Endodermal cell (in vitro differentiated cells): ENCODE data around the gene ENPP6. TPM values are rescaled to one million over a fixed set of nuclear protein-coding genes. Genes with fewer than 3 reads are reported as not detected.

Experiments used
- DNase-seq: peaks from one replicate; pipeline ENCODE4 v3.0.0-alpha.2; 2017
- H3K27ac ChIP-seq: 2 replicates; pipeline ENCODE4 v1.5.1; 2013; ENCODE audit warnings: mild to moderate bottlenecking, low read depth, low read length, moderate library complexity
- H3K27me3 ChIP-seq: 2 replicates; pipeline ENCODE4 v1.6.1; 2013; ENCODE audit warnings: mild to moderate bottlenecking, low read length, moderate library complexity; ENCODE audit not compliant: insufficient read depth, control insufficient read depth, poor library complexity, severe bottlenecking
- H3K36me3 ChIP-seq: 2 replicates; pipeline ENCODE4 v1.7.0; 2013; ENCODE audit warnings: mild to moderate bottlenecking, low read length, moderate library complexity; ENCODE audit not compliant: control insufficient read depth, insufficient read depth
- H3K4me1 ChIP-seq: one replicate; pipeline ENCODE4 v1.7.0; 2013; ENCODE audit warnings: low read length; ENCODE audit not compliant: control insufficient read depth, insufficient read depth
- H3K4me3 ChIP-seq: 2 replicates; pipeline ENCODE4 v1.5.1; 2013; ENCODE audit warnings: mild to moderate bottlenecking, low read length, moderate library complexity
- H3K9ac ChIP-seq: 2 replicates; pipeline ENCODE4 v1.6.1; 2013; ENCODE audit warnings: mild to moderate bottlenecking, low read length, moderate library complexity; ENCODE audit not compliant: poor library complexity, severe bottlenecking; ENCODE audit errors: extremely low read depth
- H3K9me3 ChIP-seq: 2 replicates; pipeline ENCODE4 v1.6.1; 2013; ENCODE audit warnings: mild to moderate bottlenecking, low read length, moderate library complexity; ENCODE audit not compliant: control insufficient read depth
- H3K27ac Mint-ChIP-seq: 2 replicates; pipeline ENCODE4 v1.8.0; 2020; ENCODE audit warnings: mixed read lengths
- H3K27me3 Mint-ChIP-seq: 2 replicates; pipeline ENCODE4 v1.8.0; 2021; ENCODE audit warnings: mild to moderate bottlenecking, mixed read lengths; ENCODE audit not compliant: insufficient read depth
- H3K36me3 Mint-ChIP-seq: 2 replicates; pipeline ENCODE4 v1.8.0; 2020; ENCODE audit warnings: low read depth, mixed read lengths
- H3K4me1 Mint-ChIP-seq: 2 replicates; pipeline ENCODE4 v1.8.0; 2020; ENCODE audit warnings: mixed read lengths
- H3K4me3 Mint-ChIP-seq: 2 replicates; pipeline ENCODE4 v1.8.0; 2020; ENCODE audit warnings: mild to moderate bottlenecking, moderate library complexity, mixed read lengths
- H3K9me3 Mint-ChIP-seq: 2 replicates; pipeline ENCODE4 v1.8.0; 2020; ENCODE audit warnings: mild to moderate bottlenecking, mixed read lengths
- WGBS, 2 experiments: methylation state at CpG; one replicate each; pipeline versions ENCODE4 v1.1.5 to v1.1.7; 2013; ENCODE audit warnings: missing lambda C conversion rate in 2 of 2, mixed read lengths in 1 of 2; ENCODE audit not compliant: insufficient coverage in 1 of 2, insufficient read length in 1 of 2; 5-methylcytosine and 5-hydroxymethylcytosine counted together
- total RNA-seq, 2 donors: library from RNA; stranded (reverse); fragmentation: NEBNext Ultra II Directional in 1 of 2; extraction: Animal tissue kit (Norgen Biotek cat#: 25700) in 1 of 2; gene quantifications; 2 replicates in 1 of 2; 3 replicates in 1 of 2; pipeline ENCODE4 v1.2.1, GENCODE V29; 2021
- TF ChIP-seq, protein P1 (sequence below): fragments of 200-600 bp; sonication (generic); conservative IDR thresholded peaks from 2 replicates; pipeline ENCODE4 v1.5.0; 2021; ENCODE audit warnings: antibody characterized with exemption, mild to moderate bottlenecking

The ENPP6 gene
- total RNA-seq, 2 donors from 2014 or later: 0.07 TPM; not detected in 1

DNA sequence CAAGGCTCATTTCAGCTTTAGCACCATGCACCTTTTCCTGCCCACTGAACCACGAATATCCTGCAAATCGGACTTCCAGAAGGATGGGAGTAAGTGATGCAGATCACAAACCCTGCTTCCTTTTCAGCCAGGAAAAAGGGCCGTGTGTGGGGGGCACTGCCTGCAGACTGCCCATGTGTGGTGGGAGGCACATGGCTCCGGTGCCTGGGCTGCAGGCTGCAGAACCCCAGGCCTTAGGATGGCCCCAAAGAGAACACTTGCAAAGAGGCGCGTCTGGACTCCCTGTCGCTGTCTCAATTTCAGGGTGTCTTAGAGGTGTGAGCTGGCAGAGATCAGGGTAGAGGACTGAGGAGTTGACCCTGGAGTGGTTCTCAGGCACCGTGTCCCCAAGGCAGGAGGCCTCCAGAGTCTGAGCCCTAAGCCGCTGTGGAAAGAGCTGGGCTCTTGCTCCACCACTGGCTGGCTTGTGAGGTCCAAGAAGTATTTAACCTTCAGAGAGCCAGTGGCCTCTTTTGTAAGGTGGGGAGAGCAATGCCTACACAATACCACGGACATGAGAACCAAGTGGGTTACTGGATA is 97.0 kb downstream of the ENPP6 start:
- Histone ChIP-seq H3K4me3 (no peak overlapping the region), H3K27ac (no peak overlapping the region), H3K9ac (no peak overlapping the region), H3K27me3 (no peaks in the 10 kb centered on the region), H3K9me3 (no peaks in the 10 kb centered on the region), H3K4me1 (no peaks in the 10 kb centered on the region), H3K36me3 (no peaks in the 10 kb centered on the region)
- H3K27me3 Mint-ChIP-seq: peaks cover 5% of the 10 kb centered on the region
- 84 to 91% methylated on average over 4 to 10 of the region's 10 CpGs for WGBS, 2 experiments
- no peaks in the 10 kb centered on the region for H3K4me1 Mint-ChIP-seq
- H3K36me3 Mint-ChIP-seq: no peaks in the 10 kb centered on the region
- H3K4me3 Mint-ChIP-seq: no peak overlapping the region
- H3K9me3 Mint-ChIP-seq: peaks cover 4% of the 10 kb centered on the region
- TF ChIP-seq, protein P1, sequence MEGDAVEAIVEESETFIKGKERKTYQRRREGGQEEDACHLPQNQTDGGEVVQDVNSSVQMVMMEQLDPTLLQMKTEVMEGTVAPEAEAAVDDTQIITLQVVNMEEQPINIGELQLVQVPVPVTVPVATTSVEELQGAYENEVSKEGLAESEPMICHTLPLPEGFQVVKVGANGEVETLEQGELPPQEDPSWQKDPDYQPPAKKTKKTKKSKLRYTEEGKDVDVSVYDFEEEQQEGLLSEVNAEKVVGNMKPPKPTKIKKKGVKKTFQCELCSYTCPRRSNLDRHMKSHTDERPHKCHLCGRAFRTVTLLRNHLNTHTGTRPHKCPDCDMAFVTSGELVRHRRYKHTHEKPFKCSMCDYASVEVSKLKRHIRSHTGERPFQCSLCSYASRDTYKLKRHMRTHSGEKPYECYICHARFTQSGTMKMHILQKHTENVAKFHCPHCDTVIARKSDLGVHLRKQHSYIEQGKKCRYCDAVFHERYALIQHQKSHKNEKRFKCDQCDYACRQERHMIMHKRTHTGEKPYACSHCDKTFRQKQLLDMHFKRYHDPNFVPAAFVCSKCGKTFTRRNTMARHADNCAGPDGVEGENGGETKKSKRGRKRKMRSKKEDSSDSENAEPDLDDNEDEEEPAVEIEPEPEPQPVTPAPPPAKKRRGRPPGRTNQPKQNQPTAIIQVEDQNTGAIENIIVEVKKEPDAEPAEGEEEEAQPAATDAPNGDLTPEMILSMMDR: no peak
- DNase-seq: no peak
- H3K27ac Mint-ChIP-seq: no peak overlapping the region

DNA sequence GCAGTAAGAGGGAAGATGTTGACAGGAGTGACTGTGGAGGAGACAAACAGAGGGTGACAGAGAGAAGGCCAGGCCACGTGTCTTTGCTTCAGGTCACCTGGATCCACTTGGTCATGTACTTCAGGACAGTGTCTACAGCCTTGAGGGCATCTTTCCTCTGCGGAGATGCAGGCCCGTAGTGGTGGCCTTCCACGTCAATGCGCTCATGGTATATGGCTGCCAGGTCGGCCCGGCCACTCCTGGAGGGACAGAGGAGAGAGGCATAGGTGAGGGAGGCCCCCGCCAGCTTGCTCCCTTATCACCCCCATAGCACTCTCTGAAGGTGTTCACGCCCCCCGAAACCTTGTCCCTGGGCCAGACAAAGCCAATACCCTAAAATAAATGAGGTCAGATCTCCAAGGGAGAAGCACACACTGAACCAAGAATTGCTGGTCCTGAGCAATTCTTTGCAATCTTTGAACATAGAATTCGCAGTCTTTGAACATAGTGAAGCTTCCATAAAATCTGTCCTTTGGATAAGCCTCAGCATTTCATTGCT is 99.9 kb downstream of the ENPP6 start:
- H3K27ac ChIP-seq: no peak overlapping the region
- Mint-ChIP-seq H3K9me3 (no peaks in the 10 kb centered on the region), H3K36me3 (no peaks in the 10 kb centered on the region), H3K27me3 (no peaks in the 10 kb centered on the region), H3K27ac (no peak overlapping the region), H3K4me1 (no peaks in the 10 kb centered on the region), H3K4me3 (no peak overlapping the region)
- H3K27me3 ChIP-seq: no peaks in the 10 kb centered on the region
- no peak for DNase-seq
- no peaks in the 10 kb centered on the region for H3K9me3 ChIP-seq
- H3K36me3 ChIP-seq: no peaks in the 10 kb centered on the region
- no peaks in the 10 kb centered on the region for H3K4me1 ChIP-seq
- WGBS, 2 experiments: 92 to 96% methylated on average over 4 to 11 of the region's 11 CpGs
- H3K9ac ChIP-seq: no peak overlapping the region
- no peak overlapping the region for H3K4me3 ChIP-seq
- TF ChIP-seq, protein P1: no peak

DNA sequence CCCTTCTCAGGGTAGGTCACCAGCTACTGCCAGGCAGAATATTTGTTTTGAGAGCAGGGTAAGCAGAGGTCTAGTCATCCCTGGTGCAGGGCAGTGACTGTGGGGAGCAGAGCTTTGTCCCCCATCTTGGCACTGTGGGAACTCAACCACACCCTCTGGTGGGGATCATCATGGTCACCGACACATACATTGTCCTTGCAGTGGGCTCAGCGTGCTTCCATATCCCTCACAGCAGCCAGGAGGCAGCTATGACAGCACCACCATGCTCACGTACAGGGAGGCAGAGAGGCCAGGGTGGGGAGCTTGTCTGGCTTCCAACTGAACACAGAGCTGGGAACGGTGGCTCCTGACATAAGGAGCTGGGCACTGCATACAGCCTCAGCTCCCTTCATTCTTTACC is 102.3 kb downstream of the ENPP6 start:
- TF ChIP-seq, protein P1: peak; percentile 30
- no peak for DNase-seq
- no peaks in the 10 kb centered on the region for H3K4me1 Mint-ChIP-seq
- no peaks in the 10 kb centered on the region for H3K9me3 Mint-ChIP-seq
- H3K4me3 ChIP-seq: no peak overlapping the region
- no peaks in the 10 kb centered on the region for H3K27me3 Mint-ChIP-seq
- WGBS, 2 experiments: 93 to 95% methylated on average over 2 to 4 of the region's 4 CpGs
- H3K9me3 ChIP-seq: no peaks in the 10 kb centered on the region
- no peak overlapping the region for H3K27ac ChIP-seq
- H3K36me3 Mint-ChIP-seq: no peaks in the 10 kb centered on the region
- H3K9ac ChIP-seq: no peak overlapping the region
- no peaks in the 10 kb centered on the region for H3K4me1 ChIP-seq
- no peak overlapping the region for H3K27ac Mint-ChIP-seq
- no peaks in the 10 kb centered on the region for H3K27me3 ChIP-seq
- H3K36me3 ChIP-seq: no peaks in the 10 kb centered on the region
- H3K4me3 Mint-ChIP-seq: no peak overlapping the region
